CD14-positive monocyte (primary cell): Measurements from ENCODE around the gene MUTYH. TPM values are rescaled to one million over a fixed set of nuclear protein-coding genes. Genes with fewer than 3 reads are reported as not detected.

Experiments used
- polyA plus RNA-seq, 3 donors: library from polyadenylated mRNA; depleted of rRNA in 1 of 3; unstranded in 2 of 3; stranded (reverse) in 1 of 3; fragments of 300-500 nt in 2 of 3; fragments of >200 nt in 1 of 3; fragmentation: Illumina TruSeq in 2 of 3; gene quantifications; 1 replicate in 2 of 3; 2 replicates in 1 of 3; pipeline ENCODE4 v1.2.3, GENCODE V29; 2012 to 2021

The MUTYH gene
- polyA plus RNA-seq, 3 donors: 6.7 to 22.9 (median 8.1) TPM

Other genes starting within 250 kb of the MUTYH start
- not detected for gene ZSWIM5, start 133.8 kb downstream of the MUTYH start, polyA plus RNA-seq
- under 1 TPM in 1 of 3 donors, not detected in 2; 0.17 TPM for gene HPDL, start 13.5 kb downstream of the MUTYH start, polyA plus RNA-seq
- gene TOE1, start 270 bp downstream of the MUTYH start, polyA plus RNA-seq: 1 to 10 TPM; 3.9 to 8.1 (median 5.8) TPM
- gene TESK2, start 150.7 kb upstream of the MUTYH start, polyA plus RNA-seq: 10 to 100 TPM in 1 of 3 donors, 1 to 10 TPM in 2; 3.9 to 13.1 (median 4.1) TPM
- gene CCDC163, start 159.6 kb upstream of the MUTYH start, polyA plus RNA-seq: 1 to 10 TPM in 1 of 3 donors, under 1 TPM in 2; 0.23 to 3.3 (median 0.97) TPM
- under 1 TPM in 2 of 3 donors, not detected in 1; 0.37 to 0.72 TPM for gene MMACHC, start 159.9 kb upstream of the MUTYH start, polyA plus RNA-seq
- gene PRDX1, start 181.4 kb upstream of the MUTYH start, polyA plus RNA-seq: 100 to 1,000 TPM; 116 to 362 (median 294) TPM
- gene AKR1A1, start 210.4 kb upstream of the MUTYH start, polyA plus RNA-seq: 100 to 1,000 TPM; 219 to 245 (median 219) TPM
- gene NASP, start 243.6 kb upstream of the MUTYH start, polyA plus RNA-seq: 10 to 100 TPM; 24.4 to 44.6 (median 27.5) TPM